GM12874 (cell line): ENCODE data around the gene ATXN10.

ENCODE experiments used
- TF ChIP-seq, protein P1 (sequence below): IDR thresholded peaks from 2 replicates; pipeline ENCODE4 v1.5.1; 2011; ENCODE audit warnings: low read depth, mild to moderate bottlenecking, control low read depth, low read length, moderate library complexity; ENCODE audit not compliant: insufficient read depth

ATXN10 gene

DNA sequence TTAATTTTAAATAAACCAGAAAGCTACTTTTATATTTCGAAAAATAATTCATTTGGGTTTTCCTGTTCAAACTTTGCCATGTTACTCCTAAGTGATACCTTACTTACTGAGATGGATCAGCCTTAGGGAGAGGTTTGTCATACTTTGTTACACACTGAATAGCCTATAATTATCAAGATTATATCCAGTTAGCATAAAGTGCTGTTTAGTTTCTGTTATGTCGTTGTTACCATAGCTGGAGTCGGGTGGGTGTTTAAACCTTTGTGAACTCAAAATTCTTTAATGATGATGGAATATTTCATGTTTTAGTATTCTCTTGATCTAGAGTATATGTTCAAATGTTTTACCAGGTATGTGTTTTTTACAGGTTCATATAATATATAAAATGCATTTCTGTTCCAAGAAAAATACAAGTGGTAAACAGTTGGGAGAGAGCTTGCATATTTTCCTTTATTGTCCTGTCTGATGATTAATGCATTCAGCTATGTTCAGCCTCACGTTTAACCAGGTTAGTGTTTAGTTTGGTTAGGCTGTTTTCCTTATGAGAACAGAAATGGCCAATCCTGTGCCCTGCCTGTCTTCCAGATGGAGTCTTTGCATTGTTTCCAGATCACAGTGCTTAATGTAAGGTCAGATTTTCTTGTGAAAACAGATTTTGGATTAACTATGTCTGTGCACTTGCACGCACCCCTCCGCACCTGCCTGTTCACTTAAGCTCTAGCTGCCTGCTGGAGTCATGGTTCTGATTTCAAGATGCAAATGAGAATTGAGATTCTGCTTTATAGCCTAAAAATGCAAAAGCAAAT lies 105.6 kb downstream of the ATXN10 start:
- TF ChIP-seq, protein P1, sequence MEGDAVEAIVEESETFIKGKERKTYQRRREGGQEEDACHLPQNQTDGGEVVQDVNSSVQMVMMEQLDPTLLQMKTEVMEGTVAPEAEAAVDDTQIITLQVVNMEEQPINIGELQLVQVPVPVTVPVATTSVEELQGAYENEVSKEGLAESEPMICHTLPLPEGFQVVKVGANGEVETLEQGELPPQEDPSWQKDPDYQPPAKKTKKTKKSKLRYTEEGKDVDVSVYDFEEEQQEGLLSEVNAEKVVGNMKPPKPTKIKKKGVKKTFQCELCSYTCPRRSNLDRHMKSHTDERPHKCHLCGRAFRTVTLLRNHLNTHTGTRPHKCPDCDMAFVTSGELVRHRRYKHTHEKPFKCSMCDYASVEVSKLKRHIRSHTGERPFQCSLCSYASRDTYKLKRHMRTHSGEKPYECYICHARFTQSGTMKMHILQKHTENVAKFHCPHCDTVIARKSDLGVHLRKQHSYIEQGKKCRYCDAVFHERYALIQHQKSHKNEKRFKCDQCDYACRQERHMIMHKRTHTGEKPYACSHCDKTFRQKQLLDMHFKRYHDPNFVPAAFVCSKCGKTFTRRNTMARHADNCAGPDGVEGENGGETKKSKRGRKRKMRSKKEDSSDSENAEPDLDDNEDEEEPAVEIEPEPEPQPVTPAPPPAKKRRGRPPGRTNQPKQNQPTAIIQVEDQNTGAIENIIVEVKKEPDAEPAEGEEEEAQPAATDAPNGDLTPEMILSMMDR, result no peak

DNA sequence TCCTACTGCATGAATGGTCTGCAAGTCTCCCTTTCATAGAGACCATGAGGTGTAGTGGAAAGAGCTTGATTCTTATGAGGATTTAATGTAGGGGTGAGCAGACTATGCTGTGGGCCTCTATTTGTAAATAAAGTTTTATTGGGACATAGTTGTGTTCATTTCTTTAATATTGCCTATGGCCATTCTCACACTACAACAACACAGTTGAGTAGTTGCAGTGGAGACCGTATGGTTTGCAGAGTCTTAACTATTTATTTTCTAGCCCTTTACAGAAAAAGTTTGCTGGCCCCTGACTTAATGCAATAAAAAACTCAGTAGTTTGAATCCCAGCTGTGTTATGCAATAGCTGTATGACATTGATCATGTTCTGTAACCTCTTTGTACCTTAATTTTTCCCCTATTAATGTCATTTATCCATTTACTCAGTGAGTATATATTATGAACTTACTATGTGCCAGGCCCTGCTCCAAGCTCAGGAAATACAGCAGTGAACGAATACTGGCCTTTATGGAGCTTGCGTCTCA lies 106.3 kb downstream of the ATXN10 start:
- TF ChIP-seq, protein P1, result no peak

DNA sequence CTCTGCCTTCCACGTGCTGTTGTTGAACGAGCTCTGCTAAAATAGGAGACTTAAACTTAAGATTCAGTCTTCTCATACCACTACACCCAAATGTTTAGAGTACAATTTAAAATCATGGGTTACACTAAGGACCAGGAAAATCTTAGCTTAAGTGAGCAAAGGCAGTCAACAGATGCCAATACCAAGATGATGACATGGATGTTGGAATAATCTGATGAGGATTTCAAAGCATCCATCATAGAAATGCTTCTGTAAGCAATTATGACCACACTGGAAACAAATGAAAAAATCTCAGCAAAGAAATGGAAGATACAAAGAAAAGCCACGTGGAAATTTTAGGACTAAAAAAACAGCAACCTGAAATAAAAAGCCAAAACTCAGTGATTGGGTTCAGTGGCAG lies 109.8 kb downstream of the ATXN10 start:
- TF ChIP-seq, protein P1, result no peak

DNA sequence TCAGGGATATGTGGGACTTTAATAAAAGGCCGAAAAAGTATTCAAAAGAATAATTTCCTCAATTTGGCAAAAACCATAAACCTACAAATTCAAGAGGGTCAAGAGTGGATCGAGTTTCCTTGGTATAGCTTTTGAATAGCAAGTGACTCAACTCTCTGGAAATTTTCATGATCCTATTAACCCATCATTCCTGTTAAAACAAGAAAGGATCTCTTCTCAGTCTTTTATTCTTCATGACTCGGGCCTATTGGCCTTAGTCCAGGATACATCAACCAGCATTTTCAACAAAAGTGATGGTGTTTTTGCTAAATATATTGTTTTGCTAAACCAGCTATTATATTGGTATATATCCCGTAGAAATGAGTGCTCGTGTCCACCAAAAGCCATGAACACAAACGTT lies 110.3 kb downstream of the ATXN10 start:
- TF ChIP-seq, protein P1, result no peak

DNA sequence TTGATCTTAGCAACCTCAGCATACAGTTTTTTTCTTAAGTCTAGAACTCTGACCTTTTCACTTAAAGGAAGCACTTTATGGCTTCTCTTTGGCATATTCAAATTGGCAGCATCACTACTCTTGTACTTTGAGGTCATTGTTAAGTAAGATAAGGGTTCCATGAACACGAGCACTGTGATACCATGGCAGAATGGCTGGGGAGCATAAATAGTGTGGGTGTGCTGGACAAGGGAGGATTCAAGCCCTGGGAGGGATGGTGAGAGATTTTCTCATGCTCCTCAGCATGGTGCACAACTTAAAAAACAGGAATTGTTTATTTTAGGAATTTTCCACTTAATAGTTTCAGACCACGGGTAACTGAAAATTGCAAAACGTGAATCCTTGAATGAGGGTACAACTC lies 111.4 kb downstream of the ATXN10 start:
- TF ChIP-seq, protein P1, result no peak

DNA sequence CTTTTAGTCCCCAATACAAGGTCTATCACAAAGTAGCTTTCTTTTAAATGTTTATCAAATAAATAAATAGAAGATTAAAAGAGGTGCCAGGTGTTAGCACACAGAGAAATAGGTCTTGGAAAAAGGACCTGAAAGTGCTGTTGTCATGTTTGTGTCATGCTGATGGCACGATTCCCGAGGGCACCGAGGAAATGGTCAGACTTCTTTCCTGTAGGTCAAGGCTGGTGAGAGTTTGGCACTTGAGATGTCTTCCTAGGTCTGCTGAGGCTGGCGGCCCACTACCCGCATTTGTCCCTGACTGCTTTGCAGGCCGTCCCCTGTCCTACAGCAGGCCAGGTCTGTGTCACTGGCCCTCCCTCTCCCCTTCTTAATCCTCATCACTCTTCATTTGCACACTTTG lies 112.1 kb downstream of the ATXN10 start:
- TF ChIP-seq, protein P1, result no peak

DNA sequence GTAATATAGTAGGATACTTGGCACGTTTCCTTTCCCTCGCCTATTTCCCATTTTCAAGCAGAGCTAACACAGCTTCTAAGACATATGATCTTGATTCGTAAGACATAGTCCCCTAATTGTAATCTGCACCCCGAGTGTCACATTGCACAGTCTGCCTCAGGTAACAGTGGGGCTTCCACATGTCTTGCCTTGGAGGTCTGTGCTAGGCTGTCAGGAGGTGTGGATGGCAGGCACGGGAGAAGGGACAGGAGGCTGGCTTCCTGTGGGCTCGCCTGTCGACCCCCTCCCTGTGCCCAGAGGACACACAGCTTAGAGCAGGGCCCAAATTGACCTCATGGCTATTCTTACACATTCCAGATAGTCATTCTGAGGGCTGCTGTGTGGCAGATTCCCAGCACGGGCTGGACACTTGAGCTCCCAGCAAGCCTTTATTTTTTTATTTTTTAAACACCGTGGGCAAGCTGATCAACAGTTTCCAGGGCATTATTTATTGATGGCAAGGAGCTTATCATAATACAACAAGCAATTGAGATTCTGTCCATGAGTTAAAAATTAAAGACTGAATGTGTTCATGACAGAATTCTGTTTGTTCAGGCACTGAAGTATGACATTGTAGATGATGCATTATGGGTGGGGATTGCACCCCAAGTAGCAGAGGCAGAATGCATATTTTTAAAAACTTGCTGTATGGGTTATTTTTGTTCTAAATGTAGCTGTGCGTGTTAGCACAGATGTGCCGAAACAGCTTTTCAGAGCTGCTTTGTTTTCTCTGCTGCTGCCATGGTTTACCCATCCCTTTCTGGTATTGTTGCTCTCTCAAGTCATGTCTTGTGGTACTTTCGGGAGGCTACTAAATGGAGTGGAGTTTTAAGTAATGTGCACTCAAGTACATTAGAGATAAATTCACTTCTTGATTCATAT lies 113.0 kb downstream of the ATXN10 start:
- TF ChIP-seq, protein P1, result no peak
